PC-9 (cell line): ENCODE results near the gene ATG2A. TPM values are rescaled to one million over a fixed set of nuclear protein-coding genes. Genes with fewer than 3 reads are reported as not detected.

Experiments used
- BruUV-seq: library from RNA; stranded (reverse); fragments of 400-500 nt; replicated peaks from 2 replicates; lab custom pipeline; 2021; lab: Mats Ljungman, UMichigan
- CTCF ChIA-PET: fragments of 300-600 bp; sonication (Branson Sonifier 250); formaldehyde crosslinking; loops from one replicate; lab custom pipeline; 2022; ENCODE audit warnings: antibody characterized with exemption; lab: Charles Lee
- POLR2A ChIA-PET: fragments of 300-600 bp; sonication (Branson Sonifier 250); formaldehyde crosslinking; loops from one replicate; lab custom pipeline; 2022; ENCODE audit warnings: antibody characterized with exemption; ENCODE audit not compliant: unreplicated experiment; lab: Charles Lee
- DNase-seq, 2 experiments: peaks; one replicate each; pipeline versions ENCODE4 v3.0.0 to v3.0.0-alpha.2; 2015 to 2022; ENCODE audit warnings: mixed read lengths in 1 of 2
- H2AFZ ChIP-seq: fragments of 200-600 bp; sonication (generic); 2 replicates; pipeline ENCODE4 v1.8.1; 2017; ENCODE audit warnings: antibody characterized with exemption
- H3F3A ChIP-seq: fragments of 200-600 bp; sonication (generic); 2 replicates; pipeline ENCODE4 v1.8.1; 2017; ENCODE audit warnings: antibody characterized with exemption, mild to moderate bottlenecking, low read depth; ENCODE audit not compliant: insufficient read depth
- H3K27ac ChIP-seq: fragments of 200-600 bp; sonication (generic); 2 replicates; pipeline ENCODE4 v1.6.1; 2016; ENCODE audit warnings: mixed run types
- H3K27me3 ChIP-seq: fragments of 200-600 bp; sonication (generic); 2 replicates; pipeline ENCODE4 v1.6.1; 2016; ENCODE audit warnings: low read depth, mixed run types; ENCODE audit not compliant: insufficient read depth
- H3K36me3 ChIP-seq: fragments of 200-600 bp; sonication (generic); 2 replicates; pipeline ENCODE4 v1.6.1; 2016; ENCODE audit warnings: low read depth, mixed run types
- H3K4me1 ChIP-seq: fragments of 200-600 bp; sonication (generic); replicated peaks from 2 replicates; pipeline ENCODE4 v1.6.1; 2016; ENCODE audit warnings: mixed run types; ENCODE audit not compliant: insufficient read depth
- H3K4me2 ChIP-seq: fragments of 200-600 bp; sonication (generic); 2 replicates; pipeline ENCODE4 v1.6.1; 2017; ENCODE audit warnings: mixed run types
- H3K4me3 ChIP-seq: fragments of 200-600 bp; sonication (generic); 2 replicates; pipeline ENCODE4 v1.6.1; 2016; ENCODE audit warnings: mixed run types
- H3K79me2 ChIP-seq: fragments of 200-600 bp; sonication (generic); 2 replicates; pipeline ENCODE4 v1.6.1; 2017; ENCODE audit warnings: low read depth, mixed run types
- H3K9me2 ChIP-seq: fragments of 200-600 bp; sonication (generic); 2 replicates; pipeline ENCODE4 v1.8.1; 2017; ENCODE audit warnings: mild to moderate bottlenecking; ENCODE audit not compliant: insufficient read depth
- H3K9me3 ChIP-seq: fragments of 200-600 bp; sonication (generic); 2 replicates; pipeline ENCODE4 v1.8.1; 2016; ENCODE audit warnings: low read depth; ENCODE audit not compliant: insufficient read depth
- H4K20me1 ChIP-seq: fragments of 200-600 bp; sonication (generic); 2 replicates; pipeline ENCODE4 v1.8.1; 2017; ENCODE audit not compliant: insufficient read depth
- EZH2 ChIP-seq: fragments of 200-600 bp; sonication (generic); IDR thresholded peaks from 2 replicates; pipeline ENCODE4 v1.8.0; 2017; ENCODE audit warnings: antibody characterized with exemption, low read depth
- intact Hi-C: fragments of 100-400 bp; cut with micrococcal nuclease; formaldehyde crosslinking; loops from one replicate; pipeline ENCODE4 v1.10.0; 2022; ENCODE audit not compliant: unreplicated experiment
- total RNA-seq: library from RNA; stranded (reverse); gene quantifications from 2 replicates; pipeline ENCODE4 v1.2.3, GENCODE V29; 2021
- TF ChIP-seq, protein P1 (sequence below): fragments of 200-600 bp; sonication (generic); conservative IDR thresholded peaks from 2 replicates; pipeline ENCODE4 v1.6.1; 2017; ENCODE audit warnings: mixed run types, antibody characterized with exemption, mild to moderate bottlenecking, moderate library complexity

Gene ATG2A
- total RNA-seq, 1 experiment from 2014 or later: 48.2 TPM

DNA sequence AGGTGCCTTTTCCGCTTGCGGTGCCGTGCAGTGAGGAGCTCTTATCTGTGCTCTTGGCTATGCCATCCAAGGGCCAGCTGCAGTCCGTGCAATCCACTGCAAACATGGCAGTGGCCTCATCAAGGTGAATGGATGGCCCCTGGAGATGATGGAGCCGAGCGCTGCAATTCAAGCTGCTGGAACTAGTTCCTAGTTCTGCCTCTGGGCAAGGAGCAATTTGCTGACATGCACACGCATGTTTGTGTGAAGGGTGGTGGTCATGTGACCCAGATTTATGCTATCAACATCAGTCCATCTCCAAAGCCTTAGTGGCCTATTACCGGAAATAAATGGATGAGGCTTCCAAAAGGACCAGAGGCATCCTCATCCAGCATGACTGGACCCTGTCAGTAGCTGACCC lies 35.5 kb downstream of the ATG2A start:
- CTCF ChIA-PET: no interaction called here
- no TSS peak for BruUV-seq

DNA sequence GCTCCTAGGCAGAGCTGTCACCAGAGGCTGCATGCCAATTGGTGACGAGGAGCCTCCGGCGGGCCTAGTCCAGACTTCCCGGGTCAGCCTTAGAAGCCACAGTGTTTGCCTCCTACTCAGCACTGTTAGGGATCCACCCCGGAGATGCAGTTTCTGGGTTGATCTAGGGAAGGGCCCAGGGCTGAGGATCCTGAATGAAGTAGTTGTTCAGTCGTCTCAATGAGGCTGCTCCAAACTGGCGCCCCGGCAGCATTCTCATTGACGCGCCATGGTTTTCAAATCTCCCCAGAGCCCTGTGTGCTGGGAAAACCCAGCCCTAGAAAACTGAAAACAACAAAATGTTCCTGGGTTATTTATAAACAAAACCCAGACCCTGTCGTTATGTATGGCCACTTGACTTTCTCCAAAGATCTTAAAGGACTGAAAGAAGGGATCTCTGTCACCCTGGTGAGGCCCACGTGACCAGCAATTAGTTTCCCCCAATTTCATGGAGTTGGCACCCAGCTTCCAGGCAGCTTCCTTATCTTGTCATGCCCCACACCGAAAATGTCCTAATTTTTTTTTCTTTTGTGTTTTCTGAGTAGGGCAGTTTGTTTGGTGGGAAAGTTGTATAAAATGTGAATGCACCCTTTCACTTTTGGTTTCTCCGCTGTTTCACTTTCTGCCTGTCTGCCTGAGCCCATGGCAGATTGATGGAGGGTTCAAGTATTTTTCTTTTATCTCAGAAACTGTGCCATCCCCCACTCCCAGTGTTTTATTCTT lies 36.6 kb downstream of the ATG2A start:
- BruUV-seq: no TSS peak
- no peak for DNase-seq

More for the DNA sequence above, 35.5 kb downstream of the ATG2A start:
- H3K27me3 ChIP-seq: no peaks in the 10 kb centered on the region
- no peak overlapping the region for H3K27ac ChIP-seq
- DNase-seq: no peak
- H3K9me2 ChIP-seq: no peaks in the 10 kb centered on the region
- no peak overlapping the region for H3K4me2 ChIP-seq
- intact Hi-C loops: no loop called here
- no peak overlapping the region for H3K4me3 ChIP-seq
- H3K36me3 ChIP-seq: no peaks in the 10 kb centered on the region
- POLR2A ChIA-PET: no interaction called here
- TF ChIP-seq EZH2: no peak
- TF ChIP-seq, protein P1, sequence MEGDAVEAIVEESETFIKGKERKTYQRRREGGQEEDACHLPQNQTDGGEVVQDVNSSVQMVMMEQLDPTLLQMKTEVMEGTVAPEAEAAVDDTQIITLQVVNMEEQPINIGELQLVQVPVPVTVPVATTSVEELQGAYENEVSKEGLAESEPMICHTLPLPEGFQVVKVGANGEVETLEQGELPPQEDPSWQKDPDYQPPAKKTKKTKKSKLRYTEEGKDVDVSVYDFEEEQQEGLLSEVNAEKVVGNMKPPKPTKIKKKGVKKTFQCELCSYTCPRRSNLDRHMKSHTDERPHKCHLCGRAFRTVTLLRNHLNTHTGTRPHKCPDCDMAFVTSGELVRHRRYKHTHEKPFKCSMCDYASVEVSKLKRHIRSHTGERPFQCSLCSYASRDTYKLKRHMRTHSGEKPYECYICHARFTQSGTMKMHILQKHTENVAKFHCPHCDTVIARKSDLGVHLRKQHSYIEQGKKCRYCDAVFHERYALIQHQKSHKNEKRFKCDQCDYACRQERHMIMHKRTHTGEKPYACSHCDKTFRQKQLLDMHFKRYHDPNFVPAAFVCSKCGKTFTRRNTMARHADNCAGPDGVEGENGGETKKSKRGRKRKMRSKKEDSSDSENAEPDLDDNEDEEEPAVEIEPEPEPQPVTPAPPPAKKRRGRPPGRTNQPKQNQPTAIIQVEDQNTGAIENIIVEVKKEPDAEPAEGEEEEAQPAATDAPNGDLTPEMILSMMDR: no peak
- peaks cover 2% of the 10 kb centered on the region; the same call in 1 of the 2 replicates for H4K20me1 ChIP-seq
- H3K9me3 ChIP-seq: no peaks in the 10 kb centered on the region
- peaks cover 25% of the 10 kb centered on the region for H3K79me2 ChIP-seq
- H3K4me1 ChIP-seq: peaks cover 19% of the 10 kb centered on the region
- peaks cover 30% of the 10 kb centered on the region for H3F3A ChIP-seq
- H2AFZ ChIP-seq: no peak overlapping the region

DNA sequence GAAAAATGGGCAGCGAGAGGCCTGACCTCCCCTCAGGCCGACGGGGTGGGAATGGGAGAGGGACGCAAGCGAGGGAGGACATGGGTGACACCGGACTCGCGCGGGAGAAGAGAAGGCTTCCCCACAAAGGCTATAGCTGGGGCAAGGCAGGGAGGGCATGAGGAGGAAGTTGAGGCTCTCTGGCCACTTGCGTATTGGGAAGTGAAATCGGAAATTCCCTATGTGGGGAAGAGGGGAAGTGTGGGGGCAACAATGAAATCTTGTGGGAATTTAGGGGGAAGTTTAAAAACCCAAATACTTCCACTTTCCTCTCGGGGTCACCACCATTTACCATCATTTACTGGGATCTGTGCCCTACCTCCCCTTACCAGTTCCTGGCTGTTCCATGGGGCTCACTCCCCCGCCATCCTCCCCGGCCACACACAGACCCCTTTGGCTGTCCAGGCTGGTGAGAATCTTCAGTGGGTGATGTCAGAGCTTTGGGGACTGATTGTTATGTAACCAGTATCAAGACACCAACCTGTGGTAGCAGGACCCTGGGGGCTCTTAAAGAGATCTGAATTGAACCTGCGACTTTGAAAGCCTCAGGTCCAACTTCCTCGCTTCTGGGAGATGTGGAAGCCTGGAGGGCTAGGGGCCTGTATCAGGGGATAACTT lies 37.6 kb downstream of the ATG2A start:
- BruUV-seq: no TSS peak
- intact Hi-C loops: loop anchor here (2.0 to 5.0 kb wide), 2 partner anchors 37 to 69 kb away; partner anchors contain the start of genes CDC42BPG and MEN1

More for the DNA sequence above, 36.6 kb downstream of the ATG2A start:
- ChIA-PET POLR2A (interaction anchor here (0.6 kb wide), 1 partner anchor 30 kb away, joined by 15 read pairs; no protein-coding TSS in a partner anchor), CTCF (interaction anchor here (0.7 kb wide), 1 partner anchor 13 kb away, joined by 4 read pairs; no protein-coding TSS in a partner anchor)
- intact Hi-C loops: no loop called here
- Histone ChIP-seq H3K4me1 (peaks cover 20% of the 10 kb centered on the region), H3K4me3 (no peak overlapping the region), H2AFZ (no peak overlapping the region), H3K36me3 (no peaks in the 10 kb centered on the region), H3K27me3 (no peaks in the 10 kb centered on the region), H3K4me2 (no peak overlapping the region), H3F3A (peaks cover 32% of the 10 kb centered on the region), H3K79me2 (peaks cover 36% of the 10 kb centered on the region), H3K9me2 (no peaks in the 10 kb centered on the region), H3K9me3 (no peaks in the 10 kb centered on the region), H3K27ac (no peak overlapping the region), H4K20me1 (peaks cover 12% of the 10 kb centered on the region; the same call in 1 of the 2 replicates)
- TF ChIP-seq, protein P1: no peak
- no peak for TF ChIP-seq EZH2

More for the DNA sequence above, 37.6 kb downstream of the ATG2A start:
- Histone ChIP-seq H3K9me2 (no peaks in the 10 kb centered on the region), H3K27me3 (no peaks in the 10 kb centered on the region), H4K20me1 (peaks cover 22% of the 10 kb centered on the region), H2AFZ (peak overlapping the region; percentile 76), H3K36me3 (peaks cover 4% of the 10 kb centered on the region; the same call in 1 of the 2 replicates), H3K9me3 (no peaks in the 10 kb centered on the region), H3F3A (peaks cover 30% of the 10 kb centered on the region), H3K27ac (peak overlapping the region; percentile 80), H3K4me3 (peak overlapping the region; percentile 98), H3K79me2 (peaks cover 46% of the 10 kb centered on the region), H3K4me2 (peak overlapping the region; percentile 83), H3K4me1 (peaks cover 28% of the 10 kb centered on the region)
- no peak for TF ChIP-seq EZH2
- TF ChIP-seq, protein P1: no peak
- DNase-seq: no peak
- POLR2A ChIA-PET: interaction anchor here (0.6 kb wide), 2 partner anchors 29 to 580 kb away, joined by 3 to 15 read pairs; no protein-coding TSS in a partner anchor
- CTCF ChIA-PET: interaction anchor here (0.5 to 0.6 kb wide), 2 partner anchors 36 to 455 kb away, joined by 3 read pairs; no protein-coding TSS in a partner anchor
